Keratinocyte (primary cell): Measurements from ENCODE around the gene KIF20A. TPM values are rescaled to one million over a fixed set of nuclear protein-coding genes. Genes with fewer than 3 reads are reported as not detected.
"Not testable (repeated sequence)": the region's sequence is repeated elsewhere in the genome, so short reads cannot be mapped to it uniquely, and the experiment has no call there.

Experiments
- DNase-seq: peaks from one replicate; pipeline ENCODE4 v3.0.0-alpha.2; 2011; ENCODE audit warnings: low read depth, missing footprints, low spot score
- FAIRE-seq: peaks from 2 replicates; lab custom pipeline; 2011; peaks lifted over from hg19 to GRCh38; lab: Jason Lieb, UNC
- H2AFZ ChIP-seq: 2 replicates; pipeline ENCODE4 v1.6.0; 2012; ENCODE audit warnings: low read length, control low read depth, inconsistent platforms; ENCODE audit not compliant: control insufficient read depth
- H3K27ac ChIP-seq: 2 replicates; pipeline ENCODE4 v1.5.1; 2011; ENCODE audit warnings: low read length; ENCODE audit not compliant: control insufficient read depth, insufficient read depth
- H3K27me3 ChIP-seq: 3 replicates; pipeline ENCODE4 v1.6.0; 2011; ENCODE audit warnings: low read length; ENCODE audit not compliant: control insufficient read depth, insufficient read depth; ENCODE audit errors: extremely low read depth
- H3K36me3 ChIP-seq, 2 experiments: 2 replicates in 1 of 2; 3 replicates in 1 of 2; pipeline ENCODE4 v1.5.1; 2011; ENCODE audit warnings: low read length in 2 of 2, mild to moderate bottlenecking in 1 of 2; ENCODE audit not compliant: control insufficient read depth in 2 of 2, insufficient read depth in 2 of 2; ENCODE audit errors: extremely low read depth in 1 of 2
- H3K4me1 ChIP-seq: 3 replicates; pipeline ENCODE4 v1.5.1; 2011; ENCODE audit warnings: low read length; ENCODE audit not compliant: control insufficient read depth, insufficient read depth; ENCODE audit errors: extremely low read depth
- H3K4me2 ChIP-seq: 3 replicates; pipeline ENCODE4 v1.6.0; 2011; ENCODE audit warnings: low read depth, low read length; ENCODE audit not compliant: control insufficient read depth, insufficient read depth; ENCODE audit errors: extremely low read depth
- H3K4me3 ChIP-seq, 3 experiments: fragments of 200-600 bp in 1 of 3; sonication (generic) in 1 of 3; 2 replicates in 2 of 3; 3 replicates in 1 of 3; pipeline ENCODE4 v1.5.1; 2011 to 2016; ENCODE audit warnings: low read length in 3 of 3, mild to moderate bottlenecking in 3 of 3, control low read depth in 2 of 3, inconsistent platforms in 1 of 3, low read depth in 1 of 3, mixed read lengths in 1 of 3, mixed run types in 1 of 3, moderate library complexity in 1 of 3; ENCODE audit not compliant: control insufficient read depth in 2 of 3, insufficient read depth in 2 of 3; ENCODE audit errors: extremely low read depth in 1 of 3
- H3K79me2 ChIP-seq: 2 replicates; pipeline ENCODE4 v1.6.0; 2012; ENCODE audit warnings: low read length; ENCODE audit not compliant: control insufficient read depth, insufficient read depth
- H3K9ac ChIP-seq: 3 replicates; pipeline ENCODE4 v1.6.0; 2011; ENCODE audit warnings: low read length; ENCODE audit not compliant: control insufficient read depth, insufficient read depth; ENCODE audit errors: extremely low read depth
- H3K9me1 ChIP-seq: 3 replicates; pipeline ENCODE4 v1.6.0; 2011; ENCODE audit warnings: low read length; ENCODE audit not compliant: control insufficient read depth, insufficient read depth; ENCODE audit errors: extremely low read depth
- H3K9me3 ChIP-seq: 2 replicates; pipeline ENCODE4 v1.5.1; 2012; ENCODE audit warnings: low read depth, low read length; ENCODE audit not compliant: control insufficient read depth
- H4K20me1 ChIP-seq: 3 replicates; pipeline ENCODE4 v1.6.0; 2011; ENCODE audit warnings: low read length; ENCODE audit not compliant: control insufficient read depth, insufficient read depth; ENCODE audit errors: extremely low read depth
- EZH2 ChIP-seq: IDR thresholded peaks from one replicate; pipeline ENCODE4 v1.6.1; 2012; ENCODE audit warnings: inconsistent platforms, mild to moderate bottlenecking, low read length, moderate library complexity
- dilution Hi-C: fragments of 300-500 bp; cut with MboI; formaldehyde crosslinking; loops from one replicate; pipeline ENCODE4 v1.7.0; 2020; ENCODE audit warnings: low sequenced_read_pairs; ENCODE audit not compliant: extremely low pct_ligation_motif_present
- polyA plus RNA-seq, 5 experiments: library from polyadenylated mRNA; depleted of rRNA in 3 of 5; stranded (reverse) in 3 of 5; stranded (forward) in 1 of 5; unstranded in 1 of 5; fragments of >200 nt; gene quantifications; 1 replicate in 1 of 5; 2 replicates in 3 of 5; 3 replicates in 1 of 5; pipeline versions ENCODE4 v1.2.1 to v1.2.3, GENCODE V29; 2011 to 2012; ENCODE audit warnings: missing spikeins in 2 of 5, low read depth in 1 of 5, low replicate concordance in 1 of 5
- TF ChIP-seq, protein P1 (sequence below), 3 experiments: IDR thresholded peaks in 1 of 3; conservative IDR thresholded peaks in 1 of 3; optimal IDR thresholded peaks in 1 of 3; 2 replicates in 2 of 3; 3 replicates in 1 of 3; pipeline versions ENCODE3 to v1.5.1; 2011; ENCODE audit warnings: low read length in 3 of 3, mild to moderate bottlenecking in 3 of 3, moderate library complexity in 2 of 3, control low read depth in 1 of 3, inconsistent platforms in 1 of 3; ENCODE audit not compliant: insufficient read depth in 2 of 3; ENCODE audit errors: extremely low read depth in 1 of 3

KIF20A gene
- polyA plus RNA-seq, 1 donor (not counting 4 experiments of a cell fraction or from before 2014, with no cell fraction given): 17.1 TPM

DNA sequence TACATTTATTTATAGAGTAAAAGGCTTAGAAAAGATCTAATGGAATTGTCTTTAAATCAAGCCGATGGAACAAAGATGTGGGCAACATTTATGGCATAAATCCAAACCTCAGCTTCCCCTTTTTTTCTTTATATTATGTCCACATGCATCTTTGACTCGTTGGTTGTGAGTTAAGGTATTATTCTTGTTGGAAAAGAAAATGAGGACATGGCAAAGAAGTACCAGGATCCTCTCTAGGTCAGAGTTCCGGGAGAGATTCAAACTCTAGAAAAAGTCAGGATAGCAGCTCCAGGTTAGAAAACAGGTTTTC is 39.2 kb upstream of the KIF20A start:
- no peak overlapping the region for H3K4me3 ChIP-seq
- FAIRE-seq: no peak
- H3K4me2 ChIP-seq: no peak overlapping the region

DNA sequence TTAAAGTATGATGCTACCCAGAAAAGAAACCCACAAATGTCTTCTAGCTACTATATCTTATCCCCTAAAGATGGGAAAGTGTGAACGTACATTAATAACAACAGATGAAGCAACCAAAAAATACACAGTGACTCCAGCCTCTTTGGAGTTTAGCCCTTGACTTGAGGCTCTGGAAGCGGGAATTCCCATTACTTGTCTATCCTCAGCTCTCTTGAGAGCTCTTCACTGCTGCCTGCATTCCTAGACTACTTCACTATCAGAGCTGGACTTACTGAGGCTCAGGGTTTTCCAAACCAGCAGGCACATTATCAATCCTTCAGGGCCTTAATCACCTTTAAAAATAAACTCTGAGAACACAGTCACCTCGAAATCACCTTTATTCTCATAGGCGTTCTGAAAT is 38.6 kb upstream of the KIF20A start:
- dilution Hi-C loops: no loop called here
- H3K27ac ChIP-seq: no peak overlapping the region
- no peak overlapping the region for H3K4me2 ChIP-seq
- DNase-seq (no peak), FAIRE-seq (no peak)
- no peak for TF ChIP-seq EZH2
- H3K9me3 ChIP-seq: no peaks in the 10 kb centered on the region
- H3K27me3 ChIP-seq: no peaks in the 10 kb centered on the region
- no peaks in the 10 kb centered on the region for H3K9me1 ChIP-seq
- no peak overlapping the region for H3K9ac ChIP-seq
- H3K4me1 ChIP-seq: peaks cover 11% of the 10 kb centered on the region
- no peaks in the 10 kb centered on the region for H3K36me3 ChIP-seq
- H2AFZ ChIP-seq: no peak overlapping the region
- no peaks in the 10 kb centered on the region for H4K20me1 ChIP-seq
- no peaks in the 10 kb centered on the region for H3K79me2 ChIP-seq
- H3K4me3 ChIP-seq: no peak overlapping the region

More for the DNA sequence above, 39.2 kb upstream of the KIF20A start:
- Histone ChIP-seq H4K20me1 (no peaks in the 10 kb centered on the region), H3K9me1 (no peaks in the 10 kb centered on the region), H2AFZ (no peak overlapping the region), H3K9me3 (no peaks in the 10 kb centered on the region), H3K36me3 (no peaks in the 10 kb centered on the region), H3K27ac (no peak overlapping the region), H3K4me1 (peaks cover 11% of the 10 kb centered on the region), H3K27me3 (no peaks in the 10 kb centered on the region), H3K79me2 (no peaks in the 10 kb centered on the region), H3K9ac (no peak overlapping the region)
- TF ChIP-seq, protein P1, sequence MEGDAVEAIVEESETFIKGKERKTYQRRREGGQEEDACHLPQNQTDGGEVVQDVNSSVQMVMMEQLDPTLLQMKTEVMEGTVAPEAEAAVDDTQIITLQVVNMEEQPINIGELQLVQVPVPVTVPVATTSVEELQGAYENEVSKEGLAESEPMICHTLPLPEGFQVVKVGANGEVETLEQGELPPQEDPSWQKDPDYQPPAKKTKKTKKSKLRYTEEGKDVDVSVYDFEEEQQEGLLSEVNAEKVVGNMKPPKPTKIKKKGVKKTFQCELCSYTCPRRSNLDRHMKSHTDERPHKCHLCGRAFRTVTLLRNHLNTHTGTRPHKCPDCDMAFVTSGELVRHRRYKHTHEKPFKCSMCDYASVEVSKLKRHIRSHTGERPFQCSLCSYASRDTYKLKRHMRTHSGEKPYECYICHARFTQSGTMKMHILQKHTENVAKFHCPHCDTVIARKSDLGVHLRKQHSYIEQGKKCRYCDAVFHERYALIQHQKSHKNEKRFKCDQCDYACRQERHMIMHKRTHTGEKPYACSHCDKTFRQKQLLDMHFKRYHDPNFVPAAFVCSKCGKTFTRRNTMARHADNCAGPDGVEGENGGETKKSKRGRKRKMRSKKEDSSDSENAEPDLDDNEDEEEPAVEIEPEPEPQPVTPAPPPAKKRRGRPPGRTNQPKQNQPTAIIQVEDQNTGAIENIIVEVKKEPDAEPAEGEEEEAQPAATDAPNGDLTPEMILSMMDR (optimal IDR thresholded peaks at IDR 0.05 in 1 of 3, IDR thresholded peaks at IDR 0.05 in 1 of 3, conservative IDR thresholded peaks at IDR 0.05 in 1 of 3; ENCODE audit: extremely low read depth in 1 of 3, insufficient read depth in 2 of 3, low read length in 3 of 3): no peak
- TF ChIP-seq EZH2: no peak
- no peak for DNase-seq
- dilution Hi-C loops: no loop called here

DNA sequence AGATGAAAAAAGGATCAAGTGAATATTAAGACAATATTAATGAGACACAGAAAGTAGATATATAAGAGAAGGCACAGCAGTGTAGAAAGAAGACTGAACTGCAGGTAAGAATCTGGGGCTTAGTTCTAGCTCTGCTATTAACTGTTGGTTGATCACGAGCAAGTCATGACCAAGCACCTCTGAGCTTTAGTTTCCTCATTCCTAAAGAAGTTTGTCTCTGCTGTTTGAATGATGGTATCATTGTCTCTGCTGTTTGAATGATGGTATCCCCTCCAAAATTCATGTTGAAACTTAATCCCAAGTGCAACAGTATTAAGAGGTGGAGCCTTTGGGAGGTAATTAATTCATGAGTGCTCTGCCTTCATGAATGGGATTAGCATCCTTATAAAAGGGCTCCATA is 37.2 kb upstream of the KIF20A start:
- peaks cover 11% of the 10 kb centered on the region for H3K4me1 ChIP-seq
- H3K79me2 ChIP-seq: no peaks in the 10 kb centered on the region
- TF ChIP-seq, protein P1 (optimal IDR thresholded peaks at IDR 0.05 in 1 of 3, IDR thresholded peaks at IDR 0.05 in 1 of 3, conservative IDR thresholded peaks at IDR 0.05 in 1 of 3; ENCODE audit: extremely low read depth in 1 of 3, insufficient read depth in 2 of 3, low read length in 3 of 3): no peak
- FAIRE-seq (peak; percentile 67), DNase-seq (no peak)
- H3K36me3 ChIP-seq: no peaks in the 10 kb centered on the region
- H3K27me3 ChIP-seq: no peaks in the 10 kb centered on the region
- H3K4me2 ChIP-seq: no peak overlapping the region
- H3K27ac ChIP-seq: no peak overlapping the region
- H3K9me3 ChIP-seq: no peaks in the 10 kb centered on the region
- H3K9me1 ChIP-seq: no peaks in the 10 kb centered on the region
- H3K4me3 ChIP-seq: no peak overlapping the region
- peak overlapping the region; percentile 21 for H2AFZ ChIP-seq
- dilution Hi-C loops: no loop called here
- H3K9ac ChIP-seq: no peak overlapping the region
- H4K20me1 ChIP-seq: no peaks in the 10 kb centered on the region

DNA sequence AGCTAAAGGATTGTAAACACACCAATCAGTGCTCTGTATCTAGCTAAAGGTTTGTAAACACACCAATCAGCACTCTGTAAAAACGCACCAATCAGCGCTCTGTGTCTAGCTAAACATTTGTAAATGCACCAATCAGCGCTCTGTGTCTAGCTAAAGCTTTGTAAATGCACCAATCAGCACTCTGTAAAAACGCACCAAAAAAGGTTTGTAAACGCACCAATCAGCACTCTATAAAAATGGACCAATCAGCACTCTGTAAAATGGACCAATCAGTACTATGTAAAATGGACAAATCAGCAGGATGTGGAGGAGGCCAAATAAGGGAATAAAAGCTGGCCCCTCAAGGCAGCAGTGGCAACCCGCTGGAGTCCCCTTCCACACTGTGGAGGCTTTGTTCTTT is 35.3 kb upstream of the KIF20A start:
- peaks cover 18% of the 10 kb centered on the region for H3K4me1 ChIP-seq
- H2AFZ ChIP-seq, H3K9ac ChIP-seq, H3K27ac ChIP-seq, dilution Hi-C loops, H3K36me3 ChIP-seq, H3K27me3 ChIP-seq, FAIRE-seq, H3K9me3 ChIP-seq, H4K20me1 ChIP-seq, H3K9me1 ChIP-seq, DNase-seq, H3K4me2 ChIP-seq, H3K79me2 ChIP-seq, H3K4me3 ChIP-seq: not testable (repeated sequence)
